Tibial nerve (tissue), 3 donors: ENCODE results near the gene IFIT1B.
"Not testable (repeated sequence)": the region's sequence is repeated elsewhere in the genome, so short reads cannot be mapped to it uniquely, and the experiment has no call there.

Experiments
- POLR2A ChIP-seq, 2 donors: fragments of 450-650 bp; IDR thresholded peaks; one replicate each; pipeline ENCODE4 v1.6.1; 2017; ENCODE audit warnings: antibody characterized with exemption in 2 of 2, mild to moderate bottlenecking in 2 of 2, moderate library complexity in 2 of 2
- TF ChIP-seq, protein P1 (sequence below), 5 experiments: fragments of 200-600 bp in 3 of 5; fragments of 450-650 bp in 2 of 5; sonication (generic) in 3 of 5; IDR thresholded peaks; one replicate each; pipeline ENCODE4 v1.5.1; 2016 to 2019; ENCODE audit warnings: antibody characterized with exemption in 5 of 5, mild to moderate bottlenecking in 3 of 5, moderate library complexity in 2 of 5

DNA sequence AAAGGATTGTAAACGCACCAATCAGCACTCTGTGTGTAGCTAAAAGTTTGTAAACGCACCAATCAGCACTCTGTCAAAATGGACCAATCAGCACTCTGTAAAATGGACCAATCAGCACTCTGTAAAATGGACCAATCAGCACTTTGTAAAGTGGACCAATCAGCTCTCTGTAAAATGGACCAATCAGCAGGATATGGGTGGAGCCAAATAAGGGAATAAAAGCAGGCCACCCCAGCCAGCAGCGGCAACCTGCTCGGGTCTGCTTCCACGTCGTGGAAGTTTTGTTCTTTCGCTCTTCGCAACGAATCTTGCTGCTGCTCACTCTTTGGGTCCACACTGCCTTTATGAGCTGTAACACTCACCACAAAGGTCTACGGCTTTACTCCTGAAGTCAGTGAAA, 34.4 kb downstream of the IFIT1B start:
- TF ChIP-seq, protein P1, sequence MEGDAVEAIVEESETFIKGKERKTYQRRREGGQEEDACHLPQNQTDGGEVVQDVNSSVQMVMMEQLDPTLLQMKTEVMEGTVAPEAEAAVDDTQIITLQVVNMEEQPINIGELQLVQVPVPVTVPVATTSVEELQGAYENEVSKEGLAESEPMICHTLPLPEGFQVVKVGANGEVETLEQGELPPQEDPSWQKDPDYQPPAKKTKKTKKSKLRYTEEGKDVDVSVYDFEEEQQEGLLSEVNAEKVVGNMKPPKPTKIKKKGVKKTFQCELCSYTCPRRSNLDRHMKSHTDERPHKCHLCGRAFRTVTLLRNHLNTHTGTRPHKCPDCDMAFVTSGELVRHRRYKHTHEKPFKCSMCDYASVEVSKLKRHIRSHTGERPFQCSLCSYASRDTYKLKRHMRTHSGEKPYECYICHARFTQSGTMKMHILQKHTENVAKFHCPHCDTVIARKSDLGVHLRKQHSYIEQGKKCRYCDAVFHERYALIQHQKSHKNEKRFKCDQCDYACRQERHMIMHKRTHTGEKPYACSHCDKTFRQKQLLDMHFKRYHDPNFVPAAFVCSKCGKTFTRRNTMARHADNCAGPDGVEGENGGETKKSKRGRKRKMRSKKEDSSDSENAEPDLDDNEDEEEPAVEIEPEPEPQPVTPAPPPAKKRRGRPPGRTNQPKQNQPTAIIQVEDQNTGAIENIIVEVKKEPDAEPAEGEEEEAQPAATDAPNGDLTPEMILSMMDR (IDR thresholded peaks at IDR 0.05), result not testable (repeated sequence)
- TF ChIP-seq POLR2A (IDR thresholded peaks at IDR 0.05), result not testable (repeated sequence)
